K562 (cell line): ENCODE results near the gene DGCR8. TPM values are rescaled to one million over a fixed set of nuclear protein-coding genes. Genes with fewer than 3 reads are reported as not detected.

Source experiments
- BACH1 ChIP-seq: fragments of 200-800 bp; sonication (Bioruptor generic); IDR thresholded peaks from 2 replicates; pipeline ENCODE4 v1.6.1; 2016; ENCODE audit warnings: missing genetic modification characterization, missing compliant biosample characterization
- CCNT2 ChIP-seq: IDR thresholded peaks from 2 replicates; pipeline ENCODE4 v1.6.1; 2011; ENCODE audit warnings: borderline replicate concordance, low read depth, mild to moderate bottlenecking, moderate library complexity, mixed read lengths, low read length; ENCODE audit not compliant: insufficient read length; ENCODE audit errors: extremely low read depth
- EP300 ChIP-seq: IDR thresholded peaks from 2 replicates; pipeline ENCODE4 v1.6.1; 2012; ENCODE audit warnings: low read length, improper control_type of control experiment
- HDAC6 ChIP-seq: IDR thresholded peaks from 2 replicates; pipeline ENCODE4 v1.6.1; 2012; ENCODE audit warnings: low read depth, mild to moderate bottlenecking, control low read depth, inconsistent platforms, low read length, moderate library complexity
- HNRNPH1 ChIP-seq: fragments of 200-400 bp; formaldehyde crosslinking; optimal IDR thresholded peaks from 2 replicates; pipeline ENCODE3; 2017; ENCODE audit warnings: low read depth, mild to moderate bottlenecking, low read length, moderate library complexity
- JUNB ChIP-seq: fragments of 450-650 bp; formaldehyde crosslinking; conservative IDR thresholded peaks from 2 replicates; pipeline ENCODE4 v1.4.0; 2020; ENCODE audit warnings: mild to moderate bottlenecking
- MAFG ChIP-seq: fragments of 450-650 bp; conservative IDR thresholded peaks from 2 replicates; pipeline ENCODE4 v1.6.1; 2016; ENCODE audit warnings: missing genetic modification characterization, missing compliant biosample characterization
- SNRNP70 ChIP-seq: fragments of 200-400 bp; formaldehyde crosslinking; optimal IDR thresholded peaks from 2 replicates; pipeline ENCODE3; 2017; ENCODE audit warnings: low read depth, low read length
- SUPT5H ChIP-seq: fragments of 450-650 bp; IDR thresholded peaks from 2 replicates; pipeline ENCODE4 v1.6.1; 2016
- TBL1XR1 ChIP-seq, 2 experiments: IDR thresholded peaks; 2 replicates each; pipeline ENCODE4 v1.6.1; 2012; ENCODE audit warnings: improper control_type of control experiment in 2 of 2, low read length in 2 of 2, mild to moderate bottlenecking in 1 of 2
- THRAP3 ChIP-seq: fragments of 450-650 bp; IDR thresholded peaks from 2 replicates; pipeline ENCODE4 v1.6.1; 2016; ENCODE audit warnings: mild to moderate bottlenecking, inconsistent platforms, borderline replicate concordance
- WHSC1 ChIP-seq: IDR thresholded peaks from one replicate; pipeline ENCODE4 v1.6.1; 2012; ENCODE audit warnings: low read length, control low read depth, inconsistent platforms
- ZNF133 ChIP-seq: fragments of 250-450 bp; sonication (Bioruptor Pico); IDR thresholded peaks from 2 replicates; pipeline ENCODE4 v1.4.0; 2020; ENCODE audit warnings: mild to moderate bottlenecking
- ZNF175 ChIP-seq: fragments of 200-800 bp; sonication (Bioruptor generic); IDR thresholded peaks from 2 replicates; pipeline ENCODE4 v1.6.1; 2016; ENCODE audit warnings: low read depth, mild to moderate bottlenecking, missing genetic modification characterization, missing compliant biosample characterization
- ZNF717 ChIP-seq: fragments of 250-450 bp; sonication (Bioruptor Pico); IDR thresholded peaks from 2 replicates; pipeline ENCODE4 v1.5.0; 2021
- polyA plus RNA-seq, 8 experiments: library from polyadenylated mRNA; depleted of rRNA in 4 of 8; stranded (reverse) in 5 of 8; unstranded in 3 of 8; fragments of >200 nt; fragmentation: Nextera tagmentation in 2 of 8; fragmentation: Illumina TruSeq in 1 of 8; extraction: Ambion mirVana in 2 of 8; extraction: Trizol in 1 of 8; gene quantifications; 2 replicates each; pipeline versions ENCODE4 v1.2.1 to v1.2.3, GENCODE V29; 2011 to 2014; ENCODE audit warnings: inconsistent platforms in 1 of 8, missing spikeins in 1 of 8
- total RNA-seq, 7 experiments: library from RNA; depleted of rRNA in 6 of 7; stranded (reverse); fragments of >200 nt in 6 of 7; fragmentation: Illumina TruSeq in 2 of 7; extraction: Trizol in 2 of 7; gene quantifications; 2 replicates each; pipeline versions ENCODE4 v1.2.1 to v1.2.3, GENCODE V29; 2011 to 2021; ENCODE audit warnings: low replicate concordance in 1 of 7
- TF ChIP-seq, protein P1 (sequence below): sonication (generic); formaldehyde crosslinking; IDR thresholded peaks from 2 replicates; pipeline ENCODE4 v1.8.0; 2023; ENCODE audit warnings: mild to moderate bottlenecking, missing genetic modification reagents
- TF ChIP-seq, protein P2 (sequence below): fragments of 450-650 bp; IDR thresholded peaks from 2 replicates; pipeline ENCODE4 v1.6.1; 2017; ENCODE audit warnings: antibody characterized with exemption
- TF ChIP-seq, protein P3 (sequence below): fragments of 450-650 bp; formaldehyde crosslinking; IDR thresholded peaks from 2 replicates; pipeline ENCODE4 v1.4.0; 2022; ENCODE audit warnings: mild to moderate bottlenecking, moderate library complexity
- TF ChIP-seq, protein P4 (sequence below): fragments of 450-650 bp; IDR thresholded peaks from one replicate; pipeline ENCODE4 v1.6.1; 2018; ENCODE audit warnings: mild to moderate bottlenecking, moderate library complexity; ENCODE audit not compliant: partially characterized antibody
- TF ChIP-seq, protein P5 (sequence below): fragments of 250-450 bp; sonication (Bioruptor Pico); IDR thresholded peaks from 2 replicates; pipeline ENCODE4 v1.4.0; 2020

The DGCR8 gene
- total and polyA plus RNA-seq, 9 of the 15 experiments (the other 6 are each of a cell fraction or from before 2014, with no cell fraction given) = 5.9 to 144 (median 80.1) TPM

DNA sequence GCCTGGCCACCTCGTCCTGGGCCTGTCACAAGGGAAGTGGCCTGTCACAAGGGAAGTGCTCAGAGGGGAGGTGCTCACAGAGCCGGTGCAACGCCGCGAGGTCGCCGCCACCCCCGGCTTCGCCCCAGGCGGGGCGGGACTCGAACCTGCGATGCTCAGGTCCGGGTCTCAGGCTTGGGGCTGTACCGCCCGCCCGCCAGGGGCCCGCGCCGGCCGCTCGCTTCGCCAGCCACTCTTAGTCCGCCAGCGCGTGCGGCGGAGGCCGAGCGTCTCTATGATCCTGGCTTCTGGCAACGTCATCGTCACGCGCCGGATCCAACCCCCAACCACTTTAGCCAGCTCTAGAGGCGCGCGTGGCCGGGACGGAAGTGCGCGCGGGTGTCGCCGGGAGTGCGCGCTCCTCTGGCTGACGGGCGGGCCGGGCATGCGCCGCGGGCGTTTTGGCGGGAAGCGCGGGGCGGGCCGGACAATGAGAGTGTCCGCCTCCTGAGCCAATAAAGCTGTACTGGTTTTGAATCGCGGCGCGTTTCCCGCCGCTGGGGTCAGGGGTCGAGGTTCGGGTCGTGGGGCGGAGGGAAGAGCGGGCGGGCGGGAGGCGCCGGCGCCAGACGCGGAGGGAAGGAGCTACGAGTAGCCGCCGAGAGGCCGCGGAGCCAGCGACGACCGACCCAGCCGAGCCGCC lies 37.1 kb downstream of the DGCR8 start, which contains the start of gene TRMT2A (continued):
- TF ChIP-seq, protein P1, sequence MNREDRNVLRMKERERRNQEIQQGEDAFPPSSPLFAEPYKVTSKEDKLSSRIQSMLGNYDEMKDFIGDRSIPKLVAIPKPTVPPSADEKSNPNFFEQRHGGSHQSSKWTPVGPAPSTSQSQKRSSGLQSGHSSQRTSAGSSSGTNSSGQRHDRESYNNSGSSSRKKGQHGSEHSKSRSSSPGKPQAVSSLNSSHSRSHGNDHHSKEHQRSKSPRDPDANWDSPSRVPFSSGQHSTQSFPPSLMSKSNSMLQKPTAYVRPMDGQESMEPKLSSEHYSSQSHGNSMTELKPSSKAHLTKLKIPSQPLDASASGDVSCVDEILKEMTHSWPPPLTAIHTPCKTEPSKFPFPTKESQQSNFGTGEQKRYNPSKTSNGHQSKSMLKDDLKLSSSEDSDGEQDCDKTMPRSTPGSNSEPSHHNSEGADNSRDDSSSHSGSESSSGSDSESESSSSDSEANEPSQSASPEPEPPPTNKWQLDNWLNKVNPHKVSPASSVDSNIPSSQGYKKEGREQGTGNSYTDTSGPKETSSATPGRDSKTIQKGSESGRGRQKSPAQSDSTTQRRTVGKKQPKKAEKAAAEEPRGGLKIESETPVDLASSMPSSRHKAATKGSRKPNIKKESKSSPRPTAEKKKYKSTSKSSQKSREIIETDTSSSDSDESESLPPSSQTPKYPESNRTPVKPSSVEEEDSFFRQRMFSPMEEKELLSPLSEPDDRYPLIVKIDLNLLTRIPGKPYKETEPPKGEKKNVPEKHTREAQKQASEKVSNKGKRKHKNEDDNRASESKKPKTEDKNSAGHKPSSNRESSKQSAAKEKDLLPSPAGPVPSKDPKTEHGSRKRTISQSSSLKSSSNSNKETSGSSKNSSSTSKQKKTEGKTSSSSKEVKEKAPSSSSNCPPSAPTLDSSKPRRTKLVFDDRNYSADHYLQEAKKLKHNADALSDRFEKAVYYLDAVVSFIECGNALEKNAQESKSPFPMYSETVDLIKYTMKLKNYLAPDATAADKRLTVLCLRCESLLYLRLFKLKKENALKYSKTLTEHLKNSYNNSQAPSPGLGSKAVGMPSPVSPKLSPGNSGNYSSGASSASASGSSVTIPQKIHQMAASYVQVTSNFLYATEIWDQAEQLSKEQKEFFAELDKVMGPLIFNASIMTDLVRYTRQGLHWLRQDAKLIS (CRISPR knock-in tag) = no peak
- TF ChIP-seq TBL1XR1 (IDR thresholded peaks at IDR 0.05; ENCODE audit: low read length in 2 of 2) (peak; percentile 93 to 99), SNRNP70 (no peak), WHSC1 (no peak), ZNF133 (no peak), HNRNPH1 (no peak), BACH1 (no peak), THRAP3 (no peak), ZNF717 (CRISPR knock-in tag) (no peak), ZNF175 (CRISPR knock-in tag) (no peak), CCNT2 (no peak), MAFG (no peak), HDAC6 (peak; percentile 80), EP300 (peak; percentile 89), JUNB (CRISPR knock-in tag) (no peak), SUPT5H (0 out of 2 replicates have a peak, but pooled peaks have one; percentile 91)
- TF ChIP-seq, protein P2, sequence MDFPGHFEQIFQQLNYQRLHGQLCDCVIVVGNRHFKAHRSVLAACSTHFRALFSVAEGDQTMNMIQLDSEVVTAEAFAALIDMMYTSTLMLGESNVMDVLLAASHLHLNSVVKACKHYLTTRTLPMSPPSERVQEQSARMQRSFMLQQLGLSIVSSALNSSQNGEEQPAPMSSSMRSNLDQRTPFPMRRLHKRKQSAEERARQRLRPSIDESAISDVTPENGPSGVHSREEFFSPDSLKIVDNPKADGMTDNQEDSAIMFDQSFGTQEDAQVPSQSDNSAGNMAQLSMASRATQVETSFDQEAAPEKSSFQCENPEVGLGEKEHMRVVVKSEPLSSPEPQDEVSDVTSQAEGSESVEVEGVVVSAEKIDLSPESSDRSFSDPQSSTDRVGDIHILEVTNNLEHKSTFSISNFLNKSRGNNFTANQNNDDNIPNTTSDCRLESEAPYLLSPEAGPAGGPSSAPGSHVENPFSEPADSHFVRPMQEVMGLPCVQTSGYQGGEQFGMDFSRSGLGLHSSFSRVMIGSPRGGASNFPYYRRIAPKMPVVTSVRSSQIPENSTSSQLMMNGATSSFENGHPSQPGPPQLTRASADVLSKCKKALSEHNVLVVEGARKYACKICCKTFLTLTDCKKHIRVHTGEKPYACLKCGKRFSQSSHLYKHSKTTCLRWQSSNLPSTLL = no peak
- TF ChIP-seq, protein P3, sequence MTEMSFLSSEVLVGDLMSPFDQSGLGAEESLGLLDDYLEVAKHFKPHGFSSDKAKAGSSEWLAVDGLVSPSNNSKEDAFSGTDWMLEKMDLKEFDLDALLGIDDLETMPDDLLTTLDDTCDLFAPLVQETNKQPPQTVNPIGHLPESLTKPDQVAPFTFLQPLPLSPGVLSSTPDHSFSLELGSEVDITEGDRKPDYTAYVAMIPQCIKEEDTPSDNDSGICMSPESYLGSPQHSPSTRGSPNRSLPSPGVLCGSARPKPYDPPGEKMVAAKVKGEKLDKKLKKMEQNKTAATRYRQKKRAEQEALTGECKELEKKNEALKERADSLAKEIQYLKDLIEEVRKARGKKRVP (CRISPR knock-in tag) = peak; percentile 4; the same call in 1 of the 2 replicates
- TF ChIP-seq, protein P4, sequence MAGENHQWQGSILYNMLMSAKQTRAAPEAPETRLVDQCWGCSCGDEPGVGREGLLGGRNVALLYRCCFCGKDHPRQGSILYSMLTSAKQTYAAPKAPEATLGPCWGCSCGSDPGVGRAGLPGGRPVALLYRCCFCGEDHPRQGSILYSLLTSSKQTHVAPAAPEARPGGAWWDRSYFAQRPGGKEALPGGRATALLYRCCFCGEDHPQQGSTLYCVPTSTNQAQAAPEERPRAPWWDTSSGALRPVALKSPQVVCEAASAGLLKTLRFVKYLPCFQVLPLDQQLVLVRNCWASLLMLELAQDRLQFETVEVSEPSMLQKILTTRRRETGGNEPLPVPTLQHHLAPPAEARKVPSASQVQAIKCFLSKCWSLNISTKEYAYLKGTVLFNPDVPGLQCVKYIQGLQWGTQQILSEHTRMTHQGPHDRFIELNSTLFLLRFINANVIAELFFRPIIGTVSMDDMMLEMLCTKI = no peak
- TF ChIP-seq, protein P5, sequence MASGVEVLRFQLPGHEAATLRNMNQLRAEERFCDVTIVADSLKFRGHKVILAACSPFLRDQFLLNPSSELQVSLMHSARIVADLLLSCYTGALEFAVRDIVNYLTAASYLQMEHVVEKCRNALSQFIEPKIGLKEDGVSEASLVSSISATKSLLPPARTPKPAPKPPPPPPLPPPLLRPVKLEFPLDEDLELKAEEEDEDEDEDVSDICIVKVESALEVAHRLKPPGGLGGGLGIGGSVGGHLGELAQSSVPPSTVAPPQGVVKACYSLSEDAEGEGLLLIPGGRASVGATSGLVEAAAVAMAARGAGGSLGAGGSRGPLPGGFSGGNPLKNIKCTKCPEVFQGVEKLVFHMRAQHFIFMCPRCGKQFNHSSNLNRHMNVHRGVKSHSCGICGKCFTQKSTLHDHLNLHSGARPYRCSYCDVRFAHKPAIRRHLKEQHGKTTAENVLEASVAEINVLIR (CRISPR knock-in tag) = peak; percentile 100
